Activated naive CD8-positive, alpha-beta T cell treated with anti-CD3 and anti-CD28 coated beads, Interleukin-2, amount 10 ng/mL, durations not matched to agents 7 days and 5 days (primary cell): ENCODE results near the gene PNMA6A. TPM values are rescaled to one million over a fixed set of nuclear protein-coding genes. Genes with fewer than 3 reads are reported as not detected.
A peak's percentile ranks its signal among the peaks of the same experiment; 100 is the strongest.
"Not testable (repeated sequence)": the region's sequence is repeated elsewhere in the genome, so short reads cannot be mapped to it uniquely, and the experiment has no call there.

Experiments used
- ATAC-seq: fragments of 150-1000 bp; cut with Tn5 transposase; one replicate; pipeline ENCODE4 v1.10.0; 2021; ENCODE audit warnings: low read depth, moderate library complexity
- POLR2A ChIA-PET: fragments of 350-600 bp; sonication (Branson Sonifier 250); formaldehyde crosslinking; loops from one replicate; lab custom pipeline; 2021; ENCODE audit warnings: antibody characterized with exemption; lab: Charles Lee
- DNase-seq: peaks from one replicate; pipeline ENCODE4 v3.0.0; 2021
- H3K27ac Mint-ChIP-seq: one replicate; pipeline ENCODE4 v1.8.0; 2022; ENCODE audit warnings: mild to moderate bottlenecking, mixed read lengths
- H3K27me3 Mint-ChIP-seq: one replicate; pipeline ENCODE4 v1.8.0; 2022; ENCODE audit warnings: mild to moderate bottlenecking, moderate library complexity, mixed read lengths
- H3K36me3 Mint-ChIP-seq: one replicate; pipeline ENCODE4 v1.8.0; 2021; ENCODE audit warnings: mild to moderate bottlenecking, mixed read lengths
- H3K4me1 Mint-ChIP-seq: one replicate; pipeline ENCODE4 v1.8.0; 2021; ENCODE audit warnings: mixed read lengths
- H3K4me3 Mint-ChIP-seq: one replicate; pipeline ENCODE4 v1.8.0; 2022; ENCODE audit warnings: mild to moderate bottlenecking, moderate library complexity, mixed read lengths
- H3K9me3 Mint-ChIP-seq: one replicate; pipeline ENCODE4 v1.8.0; 2021; ENCODE audit warnings: mixed read lengths
- total RNA-seq, 2 experiments: library from RNA; stranded (reverse); gene quantifications; one replicate each; pipeline ENCODE4 v1.2.3, GENCODE V29; 2021

PNMA6A gene
- total RNA-seq, 2 experiments from 2014 or later: 0.40 to 0.97 TPM

DNA sequence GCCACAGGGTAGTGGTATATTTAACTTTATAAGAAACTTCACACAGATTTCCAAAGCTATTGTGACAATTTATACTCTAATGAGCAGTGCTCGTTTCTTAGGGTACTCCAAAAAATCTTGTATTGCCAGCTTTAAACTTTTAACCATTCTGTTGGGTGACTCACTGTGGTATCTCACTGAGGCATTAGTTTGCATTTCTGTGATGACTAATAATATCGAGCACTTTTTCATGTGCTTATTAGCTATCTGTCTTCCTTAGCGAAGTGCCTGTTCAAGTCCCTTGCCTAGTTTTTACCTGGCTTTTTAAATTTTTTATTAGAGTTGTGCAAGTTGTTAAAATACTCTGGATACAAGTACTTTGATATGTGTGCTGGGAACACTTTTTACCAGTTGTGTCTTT is 10.5 kb upstream of the PNMA6A start:
- Mint-ChIP-seq H3K4me3 (no peak overlapping the region), H3K27ac (no peak overlapping the region), H3K36me3 (no peaks in the 10 kb centered on the region), H3K9me3 (no peaks in the 10 kb centered on the region), H3K27me3 (no peaks in the 10 kb centered on the region), H3K4me1 (no peaks in the 10 kb centered on the region)
- ATAC-seq (no peak), DNase-seq (no peak)
- POLR2A ChIA-PET: no interaction called here

DNA sequence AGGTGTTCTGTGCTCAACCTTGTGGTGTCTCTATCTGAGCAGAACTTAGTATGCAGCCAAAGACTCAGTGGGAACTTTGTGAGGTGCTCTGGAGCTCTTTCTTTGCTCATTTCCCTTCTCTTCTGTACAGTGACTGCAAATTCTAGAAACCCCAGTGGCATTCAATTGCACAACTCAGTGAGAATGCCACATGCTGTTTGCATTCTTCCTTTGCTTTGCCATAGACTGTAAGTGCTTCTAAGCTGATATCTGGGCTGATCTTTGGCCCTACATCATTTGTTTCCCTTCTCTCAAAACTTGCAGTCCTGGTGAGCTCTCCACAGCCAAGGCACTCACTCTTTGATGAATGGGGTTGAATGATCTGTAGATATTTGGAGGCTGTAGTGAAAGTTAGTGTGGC is 8.9 kb upstream of the PNMA6A start:
- DNase-seq: no peak
- no peak for ATAC-seq
- H3K27ac Mint-ChIP-seq: no peak overlapping the region
- H3K27me3 Mint-ChIP-seq: no peaks in the 10 kb centered on the region
- H3K9me3 Mint-ChIP-seq: no peaks in the 10 kb centered on the region
- no peaks in the 10 kb centered on the region for H3K4me1 Mint-ChIP-seq
- no peaks in the 10 kb centered on the region for H3K36me3 Mint-ChIP-seq
- no peak overlapping the region for H3K4me3 Mint-ChIP-seq
- POLR2A ChIA-PET: no interaction called here

DNA sequence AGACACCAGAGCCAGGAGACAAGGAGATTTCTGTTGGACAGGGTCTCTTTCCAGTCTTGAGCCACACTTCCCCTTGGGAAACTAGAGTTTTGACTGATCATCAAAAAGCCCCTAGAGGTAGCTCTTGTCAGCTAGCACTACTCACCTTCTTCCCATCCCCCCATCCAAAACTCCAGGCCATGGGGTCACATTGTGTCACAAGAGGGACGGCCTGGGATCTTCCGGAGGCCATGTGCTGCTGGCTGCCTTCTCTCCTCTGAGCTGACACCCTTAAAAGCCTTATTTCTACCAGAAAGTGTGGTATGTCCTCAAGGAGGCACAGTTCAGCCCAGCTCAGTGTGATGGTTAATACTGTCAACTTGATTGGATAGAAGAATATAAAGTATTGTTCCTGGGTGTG is 8.2 kb upstream of the PNMA6A start:
- no peak overlapping the region for H3K27ac Mint-ChIP-seq
- H3K27me3 Mint-ChIP-seq: no peaks in the 10 kb centered on the region
- POLR2A ChIA-PET: no interaction called here
- no peaks in the 10 kb centered on the region for H3K4me1 Mint-ChIP-seq
- DNase-seq (no peak), ATAC-seq (no peak)
- no peaks in the 10 kb centered on the region for H3K36me3 Mint-ChIP-seq
- no peak overlapping the region for H3K4me3 Mint-ChIP-seq
- H3K9me3 Mint-ChIP-seq: no peaks in the 10 kb centered on the region

DNA sequence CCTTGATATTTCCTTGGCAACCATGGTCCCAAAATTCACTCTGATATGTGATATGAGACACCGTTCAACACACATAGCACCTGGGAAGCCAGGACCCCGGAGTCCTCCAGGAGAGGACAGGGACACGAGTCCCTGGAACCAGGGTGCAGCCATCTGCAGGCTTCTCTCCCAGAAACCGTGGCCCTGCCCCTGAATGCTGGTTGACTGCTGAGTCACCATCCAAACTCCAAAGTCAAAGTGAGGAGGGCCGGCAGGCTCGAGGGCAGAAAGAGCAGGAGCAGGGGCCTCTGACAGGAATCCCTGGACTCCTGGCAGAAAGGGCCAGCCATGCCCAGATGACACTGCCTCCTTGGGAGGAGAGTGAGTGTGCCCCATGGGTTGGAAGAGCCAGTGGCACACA is 6.9 kb upstream of the PNMA6A start:
- ATAC-seq (no peak), DNase-seq (no peak)
- no peaks in the 10 kb centered on the region for H3K36me3 Mint-ChIP-seq
- POLR2A ChIA-PET: no interaction called here
- no peaks in the 10 kb centered on the region for H3K4me1 Mint-ChIP-seq
- no peaks in the 10 kb centered on the region for H3K9me3 Mint-ChIP-seq
- no peak overlapping the region for H3K27ac Mint-ChIP-seq
- H3K4me3 Mint-ChIP-seq: no peak overlapping the region
- H3K27me3 Mint-ChIP-seq: no peaks in the 10 kb centered on the region

DNA sequence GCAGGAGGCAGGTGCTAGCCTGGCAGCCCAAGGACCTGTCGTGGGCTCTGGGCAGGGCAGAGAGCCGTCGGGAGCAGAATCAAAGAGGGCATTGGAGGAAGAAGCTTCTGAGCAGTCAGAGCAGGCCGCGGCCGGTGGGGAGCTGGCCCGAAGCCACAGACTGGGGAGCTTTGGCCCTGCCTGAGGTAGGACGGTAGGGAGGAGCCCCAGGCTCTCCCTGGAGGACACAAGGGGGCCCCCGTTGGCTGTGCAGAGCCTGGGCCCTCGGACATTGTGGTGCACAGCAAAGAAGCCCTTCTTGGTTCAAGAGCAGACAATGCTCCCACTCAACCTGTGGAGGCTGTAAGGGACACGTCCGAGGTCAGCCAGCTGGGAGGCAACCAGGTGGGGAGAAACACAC is 5.9 kb upstream of the PNMA6A start:
- H3K27me3 Mint-ChIP-seq, H3K36me3 Mint-ChIP-seq, DNase-seq, POLR2A ChIA-PET, ATAC-seq, H3K9me3 Mint-ChIP-seq, H3K4me1 Mint-ChIP-seq, H3K27ac Mint-ChIP-seq, H3K4me3 Mint-ChIP-seq: not testable (repeated sequence)

DNA sequence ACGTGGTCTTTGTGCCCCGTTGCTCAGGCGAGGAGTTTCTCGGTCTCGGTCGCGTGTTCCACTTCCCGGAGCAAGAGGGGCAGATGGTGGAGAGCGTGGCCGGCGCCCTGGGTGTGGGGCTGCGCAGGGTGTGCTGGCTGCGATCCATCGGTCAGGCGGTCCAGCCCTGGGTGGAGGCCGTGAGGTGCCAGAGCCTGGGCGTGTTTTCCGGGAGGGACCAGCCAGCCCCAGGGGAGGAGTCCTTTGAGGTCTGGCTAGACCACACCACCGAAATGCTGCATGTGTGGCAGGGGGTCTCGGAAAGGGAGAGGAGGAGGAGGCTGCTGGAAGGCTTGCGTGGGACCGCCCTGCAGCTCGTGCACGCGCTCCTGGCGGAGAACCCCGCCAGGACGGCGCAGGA is 1.1 kb downstream of the PNMA6A start:
- ATAC-seq, DNase-seq, H3K27ac Mint-ChIP-seq, POLR2A ChIA-PET, H3K27me3 Mint-ChIP-seq, H3K4me1 Mint-ChIP-seq, H3K36me3 Mint-ChIP-seq, H3K4me3 Mint-ChIP-seq, H3K9me3 Mint-ChIP-seq: not testable (repeated sequence)

DNA sequence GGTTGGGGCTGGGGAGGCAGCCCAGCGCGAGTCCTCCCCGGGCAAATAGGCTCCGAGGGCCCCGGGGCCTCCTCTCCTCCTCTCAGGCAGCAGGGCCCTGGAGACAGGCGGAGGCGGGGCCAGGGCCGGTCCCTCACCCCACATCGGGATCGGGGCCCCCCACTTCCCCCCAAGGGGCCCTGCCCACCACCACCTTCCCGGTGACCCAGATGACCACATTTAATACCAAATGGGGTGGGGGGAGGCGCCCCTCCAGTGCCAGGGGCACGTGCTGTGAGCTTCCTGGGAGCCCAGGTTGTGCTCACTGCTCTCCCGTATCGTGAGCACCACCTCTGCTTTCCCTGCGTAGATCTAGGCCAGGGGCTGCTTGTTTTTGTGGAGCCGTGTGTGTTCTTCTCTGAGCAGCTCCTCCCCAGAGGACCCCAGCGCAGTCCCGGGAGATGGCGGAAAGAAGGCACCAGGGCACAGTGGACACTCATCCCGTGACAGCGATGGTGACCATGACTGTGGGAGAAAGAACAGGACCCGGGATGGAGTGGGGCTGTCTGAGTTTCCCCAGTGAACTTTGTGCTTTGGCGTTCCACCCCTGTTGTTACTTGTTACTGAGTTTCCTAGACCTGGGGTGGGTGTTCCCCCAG is 2.1 kb downstream of the PNMA6A start:
- H3K9me3 Mint-ChIP-seq: no peaks in the 10 kb centered on the region
- POLR2A ChIA-PET: no interaction called here
- H3K4me3 Mint-ChIP-seq: no peak overlapping the region
- no peak overlapping the region for H3K27ac Mint-ChIP-seq
- H3K4me1 Mint-ChIP-seq: no peaks in the 10 kb centered on the region
- DNase-seq: no peak
- no peak for ATAC-seq
- H3K27me3 Mint-ChIP-seq: peaks cover 2% of the 10 kb centered on the region
- no peaks in the 10 kb centered on the region for H3K36me3 Mint-ChIP-seq

DNA sequence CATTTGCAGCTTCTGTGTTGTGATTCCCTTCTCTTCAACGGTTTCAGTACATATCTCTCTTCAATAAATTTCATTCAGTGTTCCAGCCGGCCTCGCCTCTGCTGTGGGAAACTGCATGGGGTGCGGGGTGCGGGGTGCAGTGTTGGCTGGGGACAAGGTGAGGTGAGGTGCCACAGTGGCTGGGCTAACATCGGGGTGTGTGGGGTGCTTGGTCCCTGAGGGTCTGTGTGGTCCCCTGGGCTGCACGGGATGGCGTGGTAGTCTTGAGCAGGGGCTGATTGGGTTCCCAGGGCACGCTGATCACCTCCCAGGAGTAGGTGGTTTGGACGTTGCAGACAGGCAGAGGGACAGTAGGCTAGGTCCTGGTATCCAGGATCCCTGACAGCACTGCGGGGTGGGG is 2.7 kb downstream of the PNMA6A start:
- no peak overlapping the region for H3K27ac Mint-ChIP-seq
- H3K27me3 Mint-ChIP-seq: peaks cover 2% of the 10 kb centered on the region
- H3K4me1 Mint-ChIP-seq: no peaks in the 10 kb centered on the region
- H3K36me3 Mint-ChIP-seq: no peaks in the 10 kb centered on the region
- H3K9me3 Mint-ChIP-seq: no peaks in the 10 kb centered on the region
- no peak overlapping the region for H3K4me3 Mint-ChIP-seq
- ATAC-seq (no peak), DNase-seq (no peak)
- POLR2A ChIA-PET: no interaction called here

DNA sequence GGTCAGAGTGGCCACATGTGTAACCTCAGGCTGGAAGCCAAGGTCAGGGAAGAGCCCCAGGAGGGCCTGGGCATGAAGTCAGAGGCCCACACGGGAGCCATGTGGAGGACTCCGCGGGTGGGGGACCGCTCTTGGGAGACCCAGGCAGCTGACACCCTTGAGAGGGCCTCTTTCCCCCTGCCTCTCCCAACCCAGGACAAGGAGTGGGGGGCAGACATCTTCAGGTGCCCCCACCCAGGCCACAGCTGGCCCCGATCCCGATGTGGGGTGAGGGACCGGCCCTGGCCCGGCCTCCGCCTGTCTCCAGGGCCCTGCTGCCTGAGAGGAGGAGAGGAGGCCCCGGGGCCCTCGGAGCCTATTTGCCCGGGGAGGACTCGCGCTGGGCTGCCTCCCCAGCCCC is 3.1 kb downstream of the PNMA6A start:
- Mint-ChIP-seq H3K27ac (no peak overlapping the region), H3K4me3 (no peak overlapping the region), H3K27me3 (peaks cover 2% of the 10 kb centered on the region), H3K36me3 (no peaks in the 10 kb centered on the region), H3K4me1 (no peaks in the 10 kb centered on the region), H3K9me3 (no peaks in the 10 kb centered on the region)
- ATAC-seq (no peak), DNase-seq (no peak)
- POLR2A ChIA-PET: no interaction called here

DNA sequence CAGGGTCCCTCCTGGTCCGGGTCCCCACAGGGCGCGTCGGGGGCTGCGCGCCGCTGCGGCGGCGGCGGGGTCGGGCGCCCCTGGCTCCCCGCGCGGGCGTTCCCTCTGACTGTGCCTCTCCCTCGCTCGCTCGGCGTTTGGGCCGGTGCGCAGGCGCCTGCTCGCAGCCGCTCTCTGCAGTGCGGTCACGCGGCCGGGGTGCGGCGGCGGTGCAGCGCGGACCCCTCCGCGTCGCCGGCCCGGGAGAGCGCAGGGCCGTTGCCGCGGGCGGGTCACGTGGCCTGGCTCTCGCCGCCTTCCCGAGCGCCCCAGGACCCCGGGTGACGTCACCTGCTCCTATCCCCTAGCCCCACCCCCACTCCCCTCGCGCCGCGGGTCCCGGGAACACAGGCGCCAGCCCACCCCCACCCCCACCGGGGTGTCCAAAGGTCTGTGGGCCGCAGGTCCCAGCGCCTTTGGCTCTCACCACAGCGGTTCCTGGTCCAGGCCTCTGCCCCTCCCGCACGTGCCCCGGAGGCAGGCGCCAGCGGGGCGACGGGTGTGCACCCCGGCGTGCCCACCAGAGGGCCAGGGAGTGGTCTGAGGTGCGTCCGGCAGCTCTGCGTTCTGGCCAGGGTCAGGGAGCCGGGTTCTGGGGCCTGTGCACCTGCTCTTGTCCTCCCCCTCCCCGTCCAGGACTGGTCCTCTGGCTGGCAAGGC is 5.3 kb downstream of the PNMA6A start:
- DNase-seq, H3K27ac Mint-ChIP-seq, POLR2A ChIA-PET, H3K4me1 Mint-ChIP-seq, H3K4me3 Mint-ChIP-seq, H3K9me3 Mint-ChIP-seq, H3K27me3 Mint-ChIP-seq, H3K36me3 Mint-ChIP-seq: not testable (repeated sequence)
- ATAC-seq: peak; percentile 83

DNA sequence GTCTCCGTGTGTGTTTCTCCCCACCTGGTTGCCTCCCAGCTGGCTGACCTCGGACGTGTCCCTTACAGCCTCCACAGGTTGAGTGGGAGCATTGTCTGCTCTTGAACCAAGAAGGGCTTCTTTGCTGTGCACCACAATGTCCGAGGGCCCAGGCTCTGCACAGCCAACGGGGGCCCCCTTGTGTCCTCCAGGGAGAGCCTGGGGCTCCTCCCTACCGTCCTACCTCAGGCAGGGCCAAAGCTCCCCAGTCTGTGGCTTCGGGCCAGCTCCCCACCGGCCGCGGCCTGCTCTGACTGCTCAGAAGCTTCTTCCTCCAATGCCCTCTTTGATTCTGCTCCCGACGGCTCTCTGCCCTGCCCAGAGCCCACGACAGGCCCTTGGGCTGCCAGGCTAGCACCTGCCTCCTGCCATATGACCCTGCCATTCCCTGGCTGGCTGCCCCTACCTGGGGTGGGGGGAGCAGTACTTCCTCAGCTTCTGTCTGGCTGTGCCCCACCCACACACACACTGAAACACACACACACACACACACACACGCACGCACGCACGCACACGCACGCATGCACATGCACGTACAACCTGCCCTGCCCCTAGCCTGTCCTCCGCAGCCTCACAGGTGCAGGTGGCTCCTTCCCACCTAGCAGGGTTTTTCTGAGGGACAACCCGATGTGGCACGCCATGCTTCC is 11.1 kb downstream of the PNMA6A start:
- POLR2A ChIA-PET, H3K27ac Mint-ChIP-seq, H3K9me3 Mint-ChIP-seq, ATAC-seq, H3K36me3 Mint-ChIP-seq, H3K4me1 Mint-ChIP-seq, DNase-seq, H3K4me3 Mint-ChIP-seq, H3K27me3 Mint-ChIP-seq: not testable (repeated sequence)

DNA sequence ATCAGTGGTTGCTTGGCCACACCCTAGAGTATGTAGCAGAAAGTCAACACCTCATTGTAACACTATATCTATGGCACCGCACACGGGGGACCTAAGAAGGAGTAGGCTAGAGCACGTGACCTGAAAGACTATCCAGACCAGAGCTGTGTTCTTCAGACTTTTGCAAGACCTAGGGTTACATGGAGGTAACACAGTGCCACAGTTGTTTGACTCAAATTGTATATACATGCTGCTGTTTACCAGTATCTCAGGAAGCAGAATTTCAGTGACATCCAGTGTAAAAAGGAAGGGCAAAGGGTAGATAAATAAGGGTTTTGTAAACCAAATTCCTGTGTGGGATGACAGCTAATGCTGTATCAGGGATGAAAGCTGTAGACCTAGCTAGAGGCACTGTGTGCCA is 30.2 kb downstream of the PNMA6A start:
- H3K4me1 Mint-ChIP-seq: peaks cover 5% of the 10 kb centered on the region
- peaks cover 11% of the 10 kb centered on the region for H3K9me3 Mint-ChIP-seq
- POLR2A ChIA-PET: no interaction called here
- DNase-seq (no peak), ATAC-seq (no peak)
- H3K27me3 Mint-ChIP-seq: no peaks in the 10 kb centered on the region
- H3K27ac Mint-ChIP-seq: no peak overlapping the region
- peaks cover 5% of the 10 kb centered on the region for H3K36me3 Mint-ChIP-seq
- H3K4me3 Mint-ChIP-seq: no peak overlapping the region

DNA sequence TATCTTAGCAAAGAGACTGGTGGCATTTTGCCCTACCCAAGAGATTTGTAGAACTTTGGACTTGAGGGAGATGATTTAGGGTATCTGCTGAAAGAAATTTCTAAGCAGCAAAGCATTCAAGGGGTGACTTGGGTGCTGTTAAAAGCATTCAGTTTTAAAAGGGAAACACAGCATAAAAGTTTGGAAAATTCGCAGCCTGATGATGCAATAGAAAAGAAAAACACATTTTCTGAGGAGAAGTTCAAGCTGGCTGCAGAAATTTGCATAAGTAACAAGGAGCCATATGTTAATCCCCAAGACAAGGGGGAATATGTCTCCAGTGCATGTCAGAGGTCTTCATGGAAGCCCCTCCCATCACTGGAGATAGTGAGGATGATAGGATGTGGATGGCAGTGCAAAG is 32.7 kb downstream of the PNMA6A start:
- POLR2A ChIA-PET, DNase-seq, H3K27me3 Mint-ChIP-seq, H3K4me1 Mint-ChIP-seq, H3K4me3 Mint-ChIP-seq, H3K27ac Mint-ChIP-seq, H3K36me3 Mint-ChIP-seq, ATAC-seq: not testable (repeated sequence)
- peaks cover 11% of the 10 kb centered on the region for H3K9me3 Mint-ChIP-seq
